Left colon (tissue), 2 donors: ENCODE results near the gene KY. TPM values are rescaled to one million over a fixed set of nuclear protein-coding genes. Genes with fewer than 3 reads are reported as not detected.
A peak's percentile ranks its signal among the peaks of the same experiment; 100 is the strongest.

Experiments used
- ATAC-seq: fragments of 200-7000 bp; cut with Tn5 transposase; one replicate; pipeline ENCODE4 v1.9.1; 2020; ENCODE audit warnings: mild to moderate bottlenecking, moderate library complexity
- DNase-seq, 2 donors: peaks; one replicate each; pipeline ENCODE4 v3.0.0-alpha.2; 2020
- intact Hi-C, 2 donors: fragments of 100-400 bp; cut with DNase I in 1 of 2; cut with micrococcal nuclease in 1 of 2; formaldehyde crosslinking; loops; one replicate each; pipeline versions ENCODE4 v1.11.2 to v1.14.0; 2022; cut with DNase I, micrococcal nuclease
- total RNA-seq, 2 donors: library from RNA; stranded (reverse); fragmentation: NEBNext Ultra II Directional; extraction: Animal tissue kit (Norgen Biotek cat#: 25700); gene quantifications; one replicate each; pipeline ENCODE4 v1.2.1, GENCODE V29; 2021
- donor health status: DM: no; HTN: no; CAD: no.
- donor health status: DM: yes; HTN: yes; CAD: no.

The KY gene
- total RNA-seq, 2 donors from 2014 or later = 0.25 TPM; not detected in 1

DNA sequence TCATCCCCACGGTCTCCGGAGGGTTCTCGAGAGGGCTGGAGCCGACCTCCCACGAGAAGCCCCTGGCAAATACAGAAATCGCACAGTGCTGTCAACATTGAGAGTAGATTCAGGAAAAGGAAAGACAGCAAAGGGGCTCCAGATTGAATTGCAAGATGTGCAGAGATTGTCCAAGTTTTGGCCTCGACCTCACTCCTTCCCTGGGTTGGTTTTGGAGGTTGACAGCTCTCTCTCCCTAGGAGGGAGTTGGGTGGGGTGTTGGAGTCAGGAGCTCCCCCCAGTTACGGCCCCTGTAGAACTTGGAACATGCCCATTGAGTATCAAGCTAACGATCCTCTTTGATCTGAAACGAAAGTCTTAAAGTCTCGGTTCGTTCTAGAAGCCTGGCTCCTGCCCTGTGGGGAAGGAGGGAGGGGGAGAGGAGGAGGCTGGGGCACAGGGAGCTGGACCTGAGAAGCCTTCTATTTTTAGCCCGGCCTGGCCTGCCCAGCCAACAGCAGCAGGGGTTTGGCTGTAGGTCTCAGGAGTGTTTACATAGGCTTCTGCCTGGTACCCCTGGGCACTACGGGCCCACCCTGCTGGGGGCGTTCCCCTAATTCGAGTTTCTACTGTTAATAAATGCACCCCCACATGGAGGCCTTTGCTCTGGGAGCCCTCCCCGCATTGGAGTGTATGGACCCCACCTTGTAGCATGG, 672 bp upstream of the KY start:
- DNase-seq = peak in 1 of 2 donors; percentile 39
- peak; percentile 36 for ATAC-seq
- intact Hi-C loops = no loop called here

DNA sequence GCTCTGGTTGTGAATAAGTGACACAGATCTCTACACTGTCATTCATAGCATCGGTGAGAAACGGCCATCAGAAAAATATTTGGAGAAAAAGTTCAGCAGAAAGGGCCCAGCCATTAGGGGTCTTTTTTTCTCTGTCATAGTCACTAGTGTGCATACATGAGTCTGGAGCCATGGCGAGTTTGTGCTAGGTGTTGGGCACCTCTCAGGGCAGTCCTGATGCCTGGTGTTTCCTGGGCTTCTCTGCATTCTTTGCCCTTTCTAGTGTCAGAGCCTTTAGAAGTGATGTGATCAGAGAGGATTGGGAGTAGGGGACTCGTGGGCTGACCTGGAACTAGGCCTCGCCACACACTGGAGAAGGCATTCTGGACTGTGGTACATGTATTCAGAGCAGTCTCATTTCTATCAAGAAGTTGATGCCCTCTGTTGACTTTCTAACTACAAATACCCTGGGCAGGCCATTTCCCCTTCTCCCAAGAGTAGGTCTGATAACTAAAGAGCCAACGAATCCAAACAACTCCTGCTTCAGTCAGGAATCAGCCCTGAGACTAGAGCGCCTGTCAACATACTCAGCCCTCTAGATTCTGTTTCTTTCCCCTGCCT, 1.6 kb downstream of the KY start:
- no peak for ATAC-seq
- intact Hi-C loops = no loop called here
- no peak for DNase-seq

DNA sequence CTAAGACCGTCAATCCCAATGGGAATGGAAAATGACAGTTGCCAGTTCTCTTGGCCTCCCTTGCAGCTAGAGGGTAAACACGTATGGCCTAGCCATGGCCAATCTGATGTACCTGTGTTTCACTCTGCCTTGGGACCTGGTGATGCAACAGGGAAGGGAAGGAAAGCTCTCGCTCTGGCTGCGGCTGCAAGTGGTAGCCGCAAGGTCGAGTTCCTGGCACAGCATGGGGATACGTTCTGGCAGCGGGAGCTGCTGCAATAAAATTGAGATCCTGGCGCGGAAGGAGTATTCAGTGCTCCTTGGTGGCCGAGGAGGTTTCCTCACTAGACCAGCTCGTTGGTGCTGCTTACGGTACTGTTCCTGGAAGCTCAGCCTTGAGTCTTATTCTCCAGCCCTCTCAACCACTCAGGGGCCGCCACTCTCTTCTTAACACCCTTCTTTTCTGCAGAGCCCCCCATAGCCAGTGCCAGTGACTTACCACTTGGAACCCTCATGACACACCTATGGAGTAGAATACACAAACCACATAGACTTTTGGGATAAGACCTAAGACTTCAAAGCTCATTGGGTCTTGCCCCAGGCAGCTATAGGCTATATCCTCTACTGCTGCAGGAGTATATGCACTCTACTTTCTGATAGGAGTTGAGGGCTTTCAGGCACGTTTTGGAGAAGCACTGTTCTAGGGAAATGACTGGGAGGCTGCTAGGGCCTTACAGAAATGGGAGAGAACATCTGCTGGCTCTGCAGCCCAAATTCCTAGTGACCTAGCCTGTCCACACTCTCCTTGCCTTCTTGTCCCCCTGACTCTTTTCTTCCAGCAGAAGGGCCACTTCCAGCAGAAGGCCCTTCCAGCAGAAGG, 2.7 kb downstream of the KY start:
- DNase-seq (no peak), ATAC-seq (no peak)
- intact Hi-C loops = no loop called here

DNA sequence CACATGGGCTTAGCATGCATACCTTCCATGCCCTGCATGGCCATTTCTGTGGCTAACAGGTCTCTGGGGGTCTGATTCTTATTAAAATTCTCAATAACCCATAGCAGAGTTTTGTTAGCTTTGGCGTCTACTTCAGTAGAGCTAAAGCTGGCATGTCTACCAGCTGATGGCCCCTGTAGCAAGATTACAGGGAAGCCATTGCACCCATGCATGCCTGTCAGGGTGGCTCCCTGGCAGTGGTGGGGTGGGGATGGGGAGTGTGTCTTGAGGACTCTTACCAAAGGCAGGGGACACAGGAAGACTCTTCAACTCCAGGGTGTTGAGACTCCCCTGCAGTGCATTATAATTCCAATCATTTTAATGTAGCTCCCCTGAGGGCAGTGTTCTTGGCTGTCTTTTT, 4.7 kb downstream of the KY start:
- intact Hi-C loops = no loop called here
- DNase-seq = no peak
- ATAC-seq = no peak

DNA sequence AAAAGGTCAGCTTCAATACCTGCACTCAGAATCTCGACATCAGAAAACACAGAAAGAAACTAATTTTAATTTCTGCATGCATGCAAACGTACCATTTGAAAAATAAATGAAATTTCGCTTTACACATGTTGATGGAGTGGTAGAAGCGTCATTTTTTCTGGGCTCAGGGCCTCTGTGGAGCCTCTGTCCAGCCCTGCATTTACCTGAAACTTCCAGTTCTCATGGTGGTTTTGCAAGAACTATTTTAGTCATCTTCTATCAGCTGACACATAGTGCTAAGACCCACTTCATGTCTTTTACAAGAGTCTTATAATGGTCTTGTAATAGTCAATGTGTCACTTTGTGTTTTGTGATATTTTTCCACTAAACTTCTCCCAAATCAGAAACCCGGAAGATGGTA, 5.3 kb downstream of the KY start:
- DNase-seq = no peak

DNA sequence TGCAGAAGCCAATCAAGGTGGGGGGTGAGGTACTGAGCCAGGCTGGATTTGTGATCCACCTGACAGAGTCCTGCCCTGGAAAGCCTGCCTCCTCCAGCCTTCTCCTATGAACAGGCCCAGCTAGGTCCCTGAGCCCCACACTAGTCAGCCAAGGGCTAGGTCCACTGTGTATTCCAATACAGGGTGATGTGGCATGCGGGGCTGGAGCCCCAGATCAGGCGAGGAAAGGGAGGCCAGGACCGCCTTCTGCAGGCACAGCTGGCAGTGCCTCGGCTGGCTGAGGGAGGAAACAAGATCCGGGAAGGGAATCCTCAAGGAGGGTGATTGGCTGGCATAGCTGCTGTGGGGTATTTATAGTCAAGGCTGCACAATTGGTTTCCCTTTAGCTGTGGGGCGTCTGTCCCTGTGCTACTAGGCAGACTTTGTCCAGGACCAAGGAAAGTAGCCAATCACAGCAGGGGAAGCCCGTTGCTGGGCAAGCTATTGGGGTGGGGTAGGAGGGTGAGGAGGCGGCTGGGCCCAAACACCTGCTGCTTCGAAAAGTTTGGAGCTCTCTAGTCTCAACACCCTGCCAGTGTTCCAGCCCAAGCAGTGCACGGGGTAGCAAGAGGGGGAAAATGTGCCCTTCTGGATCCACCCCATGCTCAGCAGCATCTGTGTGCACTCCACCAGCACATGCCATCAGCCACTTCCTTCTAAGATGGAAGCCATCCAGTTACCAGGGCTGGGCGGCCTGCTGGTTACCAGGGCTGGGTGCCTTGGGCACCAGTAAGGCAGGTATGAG, 5.9 kb downstream of the KY start:
- ATAC-seq (peak; percentile 55), DNase-seq (no peak)
- intact Hi-C loops = no loop called here

More for the DNA sequence above, 5.3 kb downstream of the KY start:
- intact Hi-C loops = no loop called here
- ATAC-seq = no peak

DNA sequence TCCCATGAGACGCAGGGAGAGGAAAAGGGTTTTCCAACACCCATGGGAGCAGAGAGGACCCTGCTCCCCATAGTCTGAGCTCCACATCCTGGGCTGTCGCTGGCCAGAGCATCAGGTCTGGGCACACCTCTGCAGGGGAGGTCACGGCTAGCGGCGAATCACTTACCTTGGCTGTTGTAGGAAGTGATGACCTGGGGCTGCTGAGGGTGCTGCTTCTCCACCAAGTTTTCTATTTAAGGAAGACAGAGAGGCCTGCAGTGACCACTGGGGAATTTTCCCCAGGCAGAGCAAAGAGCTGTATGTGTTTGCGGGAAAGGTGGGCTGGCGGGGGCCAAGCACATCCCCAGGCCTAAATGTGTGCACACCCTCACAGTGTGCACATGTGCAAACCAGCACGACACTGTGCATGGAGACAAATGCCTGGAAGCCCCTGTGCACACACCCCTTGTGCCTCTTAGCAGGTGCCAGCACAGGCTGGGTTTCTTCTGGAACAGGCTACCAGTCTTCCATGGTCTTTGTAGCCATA, 7.6 kb downstream of the KY start:
- DNase-seq (no peak), ATAC-seq (no peak)
- intact Hi-C loops = no loop called here

DNA sequence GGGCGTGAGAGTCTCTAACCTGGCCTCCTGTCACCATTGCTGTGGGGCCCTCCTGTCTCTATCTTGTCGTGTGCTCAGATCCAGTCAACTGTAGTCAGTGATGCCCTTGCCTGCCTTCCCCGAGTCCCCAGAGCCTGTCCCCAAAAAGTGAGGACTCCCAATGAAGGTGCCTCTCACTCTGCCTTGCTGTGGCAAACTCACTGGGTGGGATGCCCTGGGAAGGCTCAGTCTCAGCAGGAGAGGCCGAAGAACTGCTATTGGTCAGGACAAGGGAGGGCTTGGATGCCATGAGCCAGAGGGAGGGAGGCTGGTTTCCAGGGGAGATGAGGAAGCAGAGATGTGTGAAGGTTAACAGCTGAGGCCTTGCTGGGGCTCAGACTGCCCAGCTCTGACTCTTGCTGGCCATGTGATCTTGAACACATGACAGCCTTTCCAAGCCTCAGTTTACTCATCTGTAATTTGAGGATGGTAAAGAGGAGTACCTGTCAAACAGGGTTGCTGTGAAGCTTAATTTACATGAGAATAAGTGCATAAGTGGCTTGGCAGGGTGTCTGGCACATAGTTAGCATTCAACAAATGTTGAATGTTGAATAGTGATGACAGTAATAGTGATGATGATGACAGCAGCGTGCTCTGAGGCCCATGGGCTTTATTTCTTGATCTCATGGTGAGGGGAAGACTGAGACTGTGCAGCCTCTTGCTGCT, 8.2 kb downstream of the KY start:
- intact Hi-C loops = no loop called here
- DNase-seq (no peak), ATAC-seq (no peak)

DNA sequence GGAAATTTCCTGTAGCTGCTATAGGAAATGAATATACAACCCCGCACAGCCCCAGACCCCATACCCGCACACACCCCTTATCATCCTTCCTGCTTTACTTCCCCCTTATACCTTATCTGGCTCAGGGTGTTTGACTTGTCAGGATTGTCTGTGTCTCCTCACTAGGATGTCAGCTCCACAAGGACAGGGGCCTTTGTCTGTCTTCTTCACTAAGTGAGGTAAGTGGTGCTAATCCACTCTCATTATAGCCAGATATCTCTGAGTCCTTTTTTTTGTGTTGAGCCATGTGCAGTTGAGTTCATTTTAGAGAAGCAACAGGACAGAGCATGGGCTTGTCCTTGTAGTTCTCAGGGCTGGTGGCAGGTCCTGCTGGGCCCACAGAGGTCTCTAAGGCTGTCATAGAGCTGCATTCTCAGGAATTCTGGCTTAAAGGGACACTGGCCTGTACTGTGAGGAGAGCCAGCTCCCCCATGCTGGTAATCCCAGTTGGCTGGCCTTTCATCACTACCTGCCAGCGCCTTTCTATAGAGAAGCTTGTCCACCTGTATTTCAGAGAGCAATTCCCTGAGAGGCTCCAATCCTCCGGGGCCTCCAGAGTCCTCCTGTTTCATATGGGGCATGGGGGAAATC, 9.0 kb downstream of the KY start:
- intact Hi-C loops = no loop called here
- no peak for ATAC-seq
- no peak for DNase-seq

DNA sequence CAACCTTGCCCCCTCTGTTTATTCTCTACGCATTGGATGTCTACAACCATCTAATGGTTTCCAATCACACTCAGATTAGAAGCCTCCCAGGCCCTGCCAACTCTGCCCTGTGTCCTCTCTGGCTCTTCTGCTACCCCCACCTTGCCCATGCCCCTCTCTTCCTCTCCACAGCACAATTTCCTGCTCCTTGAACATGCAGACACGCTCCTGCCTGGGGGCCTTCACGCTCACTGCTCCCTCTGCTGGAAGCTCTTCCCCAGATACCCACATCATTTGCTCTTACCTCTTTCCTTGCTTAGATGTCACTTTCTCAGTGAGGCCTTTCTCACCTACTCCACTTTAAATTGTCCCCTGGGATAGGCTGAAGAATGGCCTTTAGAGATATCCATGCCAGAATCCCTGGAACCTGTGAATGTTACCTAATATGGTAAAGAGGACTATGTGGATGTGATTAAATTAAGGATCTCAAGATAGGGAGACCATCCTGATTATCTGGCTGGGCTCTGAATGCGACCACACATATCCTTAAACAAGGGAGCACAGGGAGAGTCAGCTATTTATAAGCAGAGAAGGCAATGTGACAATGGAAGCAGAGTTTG, 9.9 kb downstream of the KY start:
- intact Hi-C loops = no loop called here
- peak; percentile 68 for ATAC-seq
- peak in 1 of 2 donors; percentile 43 for DNase-seq

DNA sequence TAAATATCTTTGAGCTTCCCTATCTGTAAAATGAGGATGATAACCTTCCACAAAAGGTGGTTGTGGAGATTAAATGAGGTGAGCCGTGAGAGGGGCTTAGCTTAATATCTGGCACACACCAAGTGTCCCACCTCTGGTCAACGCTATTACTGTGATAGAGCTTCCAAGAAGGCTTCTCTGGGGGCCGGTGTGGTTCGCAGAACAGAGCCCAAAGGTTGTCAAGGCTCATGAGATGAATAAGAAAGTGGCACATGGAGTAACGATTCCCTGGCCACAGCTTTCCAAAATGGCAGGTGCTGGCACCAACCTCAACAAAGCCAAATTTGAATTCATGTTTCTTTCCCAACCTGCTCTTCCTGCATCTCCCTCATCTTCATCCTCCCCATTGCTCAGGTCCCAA, 10.4 kb downstream of the KY start:
- ATAC-seq (no peak), DNase-seq (no peak)
- intact Hi-C loops = no loop called here

DNA sequence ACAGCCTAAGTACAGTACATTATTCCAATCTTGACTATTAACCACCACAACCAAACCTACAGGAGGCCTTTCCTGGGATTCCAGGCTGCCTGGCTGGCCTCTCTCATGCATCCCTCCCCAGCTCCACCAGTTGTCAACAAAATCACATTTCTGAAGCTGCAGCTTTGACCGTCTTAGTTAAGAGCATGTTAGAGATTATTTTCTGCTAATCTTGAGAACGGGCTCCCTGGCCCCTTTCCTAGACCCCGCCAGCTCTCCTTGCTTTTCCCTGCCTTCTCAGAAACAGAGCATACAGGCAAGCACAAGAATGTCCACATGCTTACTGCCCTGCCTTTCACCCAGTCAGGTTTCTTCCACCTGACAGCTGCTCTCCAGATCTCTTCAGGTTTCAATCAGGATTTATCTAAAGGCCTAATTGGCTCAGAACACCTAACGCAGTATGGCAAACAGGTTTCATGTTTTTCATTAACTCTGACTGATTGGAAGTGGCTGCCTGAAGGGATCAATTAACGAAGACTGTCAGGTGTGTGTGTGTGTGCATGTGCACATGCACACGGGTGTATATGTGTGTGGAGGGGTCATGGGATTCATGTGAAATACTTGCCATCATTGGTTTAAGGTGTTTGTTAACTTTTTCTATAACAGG, 12.3 kb downstream of the KY start:
- intact Hi-C loops = no loop called here
- ATAC-seq = no peak
- DNase-seq = no peak

DNA sequence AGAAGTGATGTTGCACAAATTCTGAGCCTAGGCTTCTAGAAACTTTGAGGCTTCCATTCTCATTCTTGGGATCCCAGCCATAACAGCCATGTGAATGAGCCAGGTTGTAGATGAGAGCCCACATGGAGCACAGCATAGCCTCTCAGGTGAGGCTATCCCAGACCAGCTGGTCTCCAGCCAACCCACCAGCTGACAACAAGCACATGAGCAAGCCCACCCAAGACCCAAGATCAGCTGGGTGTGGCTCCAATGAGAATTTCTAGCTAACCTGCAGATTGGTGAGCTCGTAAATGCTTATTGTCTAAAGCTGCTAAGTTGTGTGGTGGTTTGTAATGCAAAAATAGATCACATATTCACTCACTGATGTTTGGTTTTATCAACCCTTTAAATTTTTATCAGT, 14.4 kb downstream of the KY start:
- ATAC-seq (no peak), DNase-seq (no peak)

DNA sequence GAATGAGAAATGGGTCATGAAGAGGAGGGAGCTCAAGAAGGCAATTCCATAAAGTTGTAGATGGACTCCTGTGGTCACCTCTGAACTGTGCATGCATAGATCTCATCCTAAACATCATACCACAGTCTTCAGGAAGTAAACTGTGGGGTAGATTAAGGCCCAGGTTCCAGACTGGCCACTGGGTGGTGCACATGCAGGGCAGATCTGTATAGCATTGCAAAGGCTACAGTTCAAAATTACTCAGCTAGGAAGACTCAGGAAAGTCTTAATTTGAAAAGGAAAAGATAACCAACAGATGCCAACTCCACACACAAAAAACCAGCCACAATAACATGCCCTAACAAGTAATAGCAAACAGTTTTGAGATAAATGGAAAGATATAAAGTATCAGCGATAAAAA, 20.3 kb downstream of the KY start:
- DNase-seq (no peak), ATAC-seq (peak; percentile 65)
- intact Hi-C loops = no loop called here

More for the DNA sequence above, 14.4 kb downstream of the KY start:
- intact Hi-C loops = no loop called here

DNA sequence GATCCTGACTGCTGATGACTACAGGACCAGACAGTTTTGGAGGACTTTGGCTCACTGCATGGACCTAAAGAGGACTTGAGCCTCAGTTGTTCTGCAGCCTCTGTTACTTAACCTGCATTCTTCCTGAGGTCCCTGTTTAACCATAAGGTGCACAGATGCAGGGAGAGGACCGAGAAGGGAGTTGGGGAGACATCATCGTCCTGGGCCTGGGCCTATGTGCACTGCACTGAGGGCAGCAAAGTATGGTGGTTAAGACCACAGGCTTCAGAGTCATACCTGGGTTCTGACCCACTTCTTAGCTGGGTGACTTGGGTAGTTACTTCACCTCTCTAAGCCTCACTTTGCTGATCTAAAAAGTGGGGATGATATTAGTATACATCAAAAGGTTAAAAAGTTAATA, 21.9 kb downstream of the KY start:
- DNase-seq (peak in 1 of 2 donors; percentile 3), ATAC-seq (no peak)
- intact Hi-C loops = no loop called here

DNA sequence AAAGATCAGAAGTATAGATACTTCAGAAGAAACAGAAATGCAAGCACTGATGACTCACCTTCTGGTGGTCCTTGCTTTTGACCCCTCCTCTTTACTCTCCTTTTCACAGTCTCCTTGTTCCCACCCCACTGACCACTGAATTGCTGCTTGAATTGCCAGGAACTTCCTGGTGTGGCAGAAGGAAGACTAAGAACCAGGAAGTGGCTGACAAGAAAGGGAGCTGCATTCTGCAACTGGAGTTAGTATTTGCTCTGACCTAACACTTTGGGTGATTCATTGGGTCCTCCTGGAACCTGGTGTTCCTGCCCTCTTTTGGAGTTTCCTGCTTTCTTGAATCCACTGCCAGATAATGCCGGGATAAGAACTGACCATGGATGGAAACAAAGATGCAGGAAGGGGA, 23.0 kb downstream of the KY start:
- ATAC-seq (peak; percentile 97), DNase-seq (peak in 1 of 2 donors; percentile 36)
- intact Hi-C loops = no loop called here
